ENCODE results near the gene IL1RAP.

DNA sequence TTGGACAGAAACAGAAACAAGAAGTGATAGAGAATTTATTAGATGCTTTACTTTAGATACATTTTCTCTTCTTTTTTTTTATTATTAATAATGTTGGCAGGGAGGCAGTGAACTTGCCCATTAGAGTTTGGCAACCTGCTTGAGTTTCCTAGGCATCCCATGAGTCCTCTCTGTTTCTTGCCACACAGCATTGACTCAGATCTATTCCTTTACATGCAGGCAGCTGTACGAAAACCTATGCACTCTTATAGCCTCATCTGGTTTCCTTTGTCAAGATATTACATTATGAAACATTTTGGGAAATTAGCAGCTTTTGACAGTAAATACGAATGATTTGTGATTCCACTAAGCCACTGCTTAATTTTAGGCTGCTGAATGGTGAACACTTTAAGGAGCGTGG is 23.3 kb downstream of the IL1RAP start:
- TF ChIP-seq, protein P1, sequence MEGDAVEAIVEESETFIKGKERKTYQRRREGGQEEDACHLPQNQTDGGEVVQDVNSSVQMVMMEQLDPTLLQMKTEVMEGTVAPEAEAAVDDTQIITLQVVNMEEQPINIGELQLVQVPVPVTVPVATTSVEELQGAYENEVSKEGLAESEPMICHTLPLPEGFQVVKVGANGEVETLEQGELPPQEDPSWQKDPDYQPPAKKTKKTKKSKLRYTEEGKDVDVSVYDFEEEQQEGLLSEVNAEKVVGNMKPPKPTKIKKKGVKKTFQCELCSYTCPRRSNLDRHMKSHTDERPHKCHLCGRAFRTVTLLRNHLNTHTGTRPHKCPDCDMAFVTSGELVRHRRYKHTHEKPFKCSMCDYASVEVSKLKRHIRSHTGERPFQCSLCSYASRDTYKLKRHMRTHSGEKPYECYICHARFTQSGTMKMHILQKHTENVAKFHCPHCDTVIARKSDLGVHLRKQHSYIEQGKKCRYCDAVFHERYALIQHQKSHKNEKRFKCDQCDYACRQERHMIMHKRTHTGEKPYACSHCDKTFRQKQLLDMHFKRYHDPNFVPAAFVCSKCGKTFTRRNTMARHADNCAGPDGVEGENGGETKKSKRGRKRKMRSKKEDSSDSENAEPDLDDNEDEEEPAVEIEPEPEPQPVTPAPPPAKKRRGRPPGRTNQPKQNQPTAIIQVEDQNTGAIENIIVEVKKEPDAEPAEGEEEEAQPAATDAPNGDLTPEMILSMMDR (IDR thresholded peaks at IDR 0.05; ENCODE audit: poor library complexity), result no peak
- TF ChIP-seq EZH2phosphoT487 (IDR thresholded peaks at IDR 0.05; ENCODE audit: low read depth, severe bottlenecking, unreplicated experiment), result no peak
- TF ChIP-seq EZH2 (IDR thresholded peaks at IDR 0.05; ENCODE audit: borderline replicate concordance), result no peak

Data from hepatocyte (in vitro differentiated cells).